Forelimb muscle (tissue), 1 donor: ENCODE measurements around the gene GPATCH1. TPM values are rescaled to one million over a fixed set of nuclear protein-coding genes. Genes with fewer than 3 reads are reported as not detected.
"Not testable (repeated sequence)": the region's sequence is repeated elsewhere in the genome, so short reads cannot be mapped to it uniquely, and the experiment has no call there.

ENCODE experiments used
- DNase-seq: peaks from one replicate; pipeline ENCODE4 v3.0.0-alpha.2; 2013; ENCODE audit warnings: low read depth
- polyA plus RNA-seq: library from polyadenylated mRNA; unstranded; fragments of 120-200 nt; gene quantifications from one replicate; pipeline ENCODE4 v1.2.1, GENCODE V29; 2013; ENCODE audit not compliant: insufficient read length

GPATCH1 gene
- polyA plus RNA-seq, 1 donor: 7.6 TPM

GRCh38 chr19:33114312-33114711 lies 33.3 kb downstream of the GPATCH1 start:
- no peak for DNase-seq

GRCh38 chr19:33117501-33117900 lies 36.5 kb downstream of the GPATCH1 start:
- no peak for DNase-seq

GRCh38 chr19:33118643-33119042 lies 37.7 kb downstream of the GPATCH1 start:
- no peak for DNase-seq

GRCh38 chr19:33124207-33125098 lies 43.5 kb downstream of the GPATCH1 start:
- DNase-seq: no peak

- DNase-seq: peak; percentile 20
Measured at GRCh38 chr19:33125929-33126388, 45.0 kb downstream of the GPATCH1 start.

- DNase-seq: not testable (repeated sequence)
Measured at GRCh38 chr19:33126712-33127111, 45.7 kb downstream of the GPATCH1 start.

GRCh38 chr19:33129901-33130300 lies 48.9 kb downstream of the GPATCH1 start:
- DNase-seq: no peak

- no peak for DNase-seq
Measured at GRCh38 chr19:33130433-33130832, 49.5 kb downstream of the GPATCH1 start.

GRCh38 chr19:33132021-33132420 lies 51.0 kb downstream of the GPATCH1 start, which contains the start of gene WDR88:
Gene WDR88 (plus strand): TSS chr19:33132114. CDS start chr19:33132170, 56 bp downstream.
- DNase-seq: no peak

- no peak for DNase-seq
Measured at GRCh38 chr19:33132425-33132824, 51.4 kb downstream of the GPATCH1 start.

GRCh38 chr19:33133438-33134031 lies 52.6 kb downstream of the GPATCH1 start:
- peak; percentile 22 for DNase-seq

- DNase-seq: no peak
Measured at GRCh38 chr19:33134571-33135041, 53.6 kb downstream of the GPATCH1 start.

GRCh38 chr19:33139165-33139564 lies 58.2 kb downstream of the GPATCH1 start:
- no peak for DNase-seq

- DNase-seq: peak; percentile 20
Measured at GRCh38 chr19:33143897-33144405, 63.0 kb downstream of the GPATCH1 start.

GRCh38 chr19:33146209-33146608 lies 65.2 kb downstream of the GPATCH1 start:
- no peak for DNase-seq

- DNase-seq: no peak
Measured at GRCh38 chr19:33147538-33147937, 66.6 kb downstream of the GPATCH1 start.

- DNase-seq: no peak
Measured at GRCh38 chr19:33150852-33151518, 70.0 kb downstream of the GPATCH1 start.

GRCh38 chr19:33152176-33152575 lies 71.2 kb downstream of the GPATCH1 start:
- DNase-seq: no peak

- not testable (repeated sequence) for DNase-seq
Measured at GRCh38 chr19:33152625-33153024, 71.6 kb downstream of the GPATCH1 start.

GRCh38 chr19:33154313-33154712 lies 73.3 kb downstream of the GPATCH1 start:
- not testable (repeated sequence) for DNase-seq

GRCh38 chr19:33156334-33156733 lies 75.4 kb downstream of the GPATCH1 start:
- no peak for DNase-seq

GRCh38 chr19:33157906-33158305 lies 76.9 kb downstream of the GPATCH1 start:
- no peak for DNase-seq
